Panc1 (cell line): Measurements from ENCODE around the gene PRORP.

Experiments
- POLR2AphosphoS5 ChIP-seq: IDR thresholded peaks from 2 replicates; pipeline ENCODE4 v1.6.1; 2012; ENCODE audit warnings: mild to moderate bottlenecking, low read depth, low read length, moderate library complexity
- TCF7L2 ChIP-seq: IDR thresholded peaks from 2 replicates; pipeline ENCODE4 v1.6.1; 2011; ENCODE audit warnings: mild to moderate bottlenecking, low read depth, low read length, inconsistent platforms
- TF ChIP-seq, protein P1 (sequence below): fragments of 450-650 bp; IDR thresholded peaks from 2 replicates; pipeline ENCODE4 v1.5.1; 2017; ENCODE audit warnings: mild to moderate bottlenecking
- TF ChIP-seq, protein P2 (sequence below), 2 experiments: IDR thresholded peaks; 2 replicates each; pipeline ENCODE4 v1.6.1; 2011 to 2012; ENCODE audit warnings: low read depth in 2 of 2, control low read depth in 1 of 2, low read length in 1 of 2, mild to moderate bottlenecking in 1 of 2, moderate library complexity in 1 of 2; ENCODE audit not compliant: insufficient read depth in 1 of 2

DNA sequence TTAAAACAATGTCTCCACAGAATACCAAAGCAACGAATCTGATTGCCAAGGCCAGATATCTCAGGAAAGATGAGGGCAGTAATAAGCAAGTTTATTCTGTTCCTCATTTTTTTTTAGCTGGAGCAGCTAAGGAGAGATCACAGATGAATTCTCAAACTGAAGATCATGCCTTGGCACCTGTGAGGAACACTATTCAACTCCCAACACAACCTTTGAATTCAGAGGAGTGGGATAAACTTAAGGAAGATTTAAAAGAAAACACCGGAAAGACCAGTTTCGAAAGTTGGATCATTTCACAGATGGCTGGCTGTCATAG is 994 bp downstream of the PRORP start:
- TF ChIP-seq, protein P1, sequence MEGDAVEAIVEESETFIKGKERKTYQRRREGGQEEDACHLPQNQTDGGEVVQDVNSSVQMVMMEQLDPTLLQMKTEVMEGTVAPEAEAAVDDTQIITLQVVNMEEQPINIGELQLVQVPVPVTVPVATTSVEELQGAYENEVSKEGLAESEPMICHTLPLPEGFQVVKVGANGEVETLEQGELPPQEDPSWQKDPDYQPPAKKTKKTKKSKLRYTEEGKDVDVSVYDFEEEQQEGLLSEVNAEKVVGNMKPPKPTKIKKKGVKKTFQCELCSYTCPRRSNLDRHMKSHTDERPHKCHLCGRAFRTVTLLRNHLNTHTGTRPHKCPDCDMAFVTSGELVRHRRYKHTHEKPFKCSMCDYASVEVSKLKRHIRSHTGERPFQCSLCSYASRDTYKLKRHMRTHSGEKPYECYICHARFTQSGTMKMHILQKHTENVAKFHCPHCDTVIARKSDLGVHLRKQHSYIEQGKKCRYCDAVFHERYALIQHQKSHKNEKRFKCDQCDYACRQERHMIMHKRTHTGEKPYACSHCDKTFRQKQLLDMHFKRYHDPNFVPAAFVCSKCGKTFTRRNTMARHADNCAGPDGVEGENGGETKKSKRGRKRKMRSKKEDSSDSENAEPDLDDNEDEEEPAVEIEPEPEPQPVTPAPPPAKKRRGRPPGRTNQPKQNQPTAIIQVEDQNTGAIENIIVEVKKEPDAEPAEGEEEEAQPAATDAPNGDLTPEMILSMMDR, result no peak
- TF ChIP-seq, protein P2, sequence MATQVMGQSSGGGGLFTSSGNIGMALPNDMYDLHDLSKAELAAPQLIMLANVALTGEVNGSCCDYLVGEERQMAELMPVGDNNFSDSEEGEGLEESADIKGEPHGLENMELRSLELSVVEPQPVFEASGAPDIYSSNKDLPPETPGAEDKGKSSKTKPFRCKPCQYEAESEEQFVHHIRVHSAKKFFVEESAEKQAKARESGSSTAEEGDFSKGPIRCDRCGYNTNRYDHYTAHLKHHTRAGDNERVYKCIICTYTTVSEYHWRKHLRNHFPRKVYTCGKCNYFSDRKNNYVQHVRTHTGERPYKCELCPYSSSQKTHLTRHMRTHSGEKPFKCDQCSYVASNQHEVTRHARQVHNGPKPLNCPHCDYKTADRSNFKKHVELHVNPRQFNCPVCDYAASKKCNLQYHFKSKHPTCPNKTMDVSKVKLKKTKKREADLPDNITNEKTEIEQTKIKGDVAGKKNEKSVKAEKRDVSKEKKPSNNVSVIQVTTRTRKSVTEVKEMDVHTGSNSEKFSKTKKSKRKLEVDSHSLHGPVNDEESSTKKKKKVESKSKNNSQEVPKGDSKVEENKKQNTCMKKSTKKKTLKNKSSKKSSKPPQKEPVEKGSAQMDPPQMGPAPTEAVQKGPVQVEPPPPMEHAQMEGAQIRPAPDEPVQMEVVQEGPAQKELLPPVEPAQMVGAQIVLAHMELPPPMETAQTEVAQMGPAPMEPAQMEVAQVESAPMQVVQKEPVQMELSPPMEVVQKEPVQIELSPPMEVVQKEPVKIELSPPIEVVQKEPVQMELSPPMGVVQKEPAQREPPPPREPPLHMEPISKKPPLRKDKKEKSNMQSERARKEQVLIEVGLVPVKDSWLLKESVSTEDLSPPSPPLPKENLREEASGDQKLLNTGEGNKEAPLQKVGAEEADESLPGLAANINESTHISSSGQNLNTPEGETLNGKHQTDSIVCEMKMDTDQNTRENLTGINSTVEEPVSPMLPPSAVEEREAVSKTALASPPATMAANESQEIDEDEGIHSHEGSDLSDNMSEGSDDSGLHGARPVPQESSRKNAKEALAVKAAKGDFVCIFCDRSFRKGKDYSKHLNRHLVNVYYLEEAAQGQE (IDR thresholded peaks at IDR 0.05; ENCODE audit: insufficient read depth in 1 of 2, low read depth in 2 of 2, low read length in 1 of 2), result no peak
- TF ChIP-seq POLR2AphosphoS5 (no peak), TCF7L2 (no peak)
